Heart right ventricle (tissue), 16 donors: Measurements from ENCODE around the gene NPAS3. TPM values are rescaled to one million over a fixed set of nuclear protein-coding genes. Genes with fewer than 3 reads are reported as not detected.

Experiments used
- ATAC-seq, 8 donors: fragments of 200-7000 bp; cut with Tn5 transposase; one replicate each; pipeline ENCODE4 v1.9.1; 2020; ENCODE audit warnings: mild to moderate bottlenecking in 8 of 8, moderate library complexity in 8 of 8, moderate number of reproducible peaks in 1 of 8
- DNase-seq, 2 donors: peaks; one replicate each; pipeline ENCODE4 v3.0.0-alpha.2; 2020
- H3K27ac ChIP-seq, 10 donors: fragments of 200-600 bp; sonication (generic) in 2 of 10; one replicate each; pipeline versions ENCODE4 v1.5.0 to v1.8.0; 2020 to 2022; ENCODE audit warnings: mild to moderate bottlenecking in 3 of 10
- H3K27me3 ChIP-seq, 7 donors: fragments of 200-600 bp; one replicate each; pipeline ENCODE4 v1.8.0; 2021 to 2022; ENCODE audit warnings: mild to moderate bottlenecking in 2 of 7
- H3K36me3 ChIP-seq, 9 donors: fragments of 200-600 bp; sonication (generic) in 1 of 9; one replicate each; pipeline versions ENCODE4 v1.5.0 to v1.8.0; 2020 to 2022; ENCODE audit warnings: mild to moderate bottlenecking in 2 of 9
- H3K4me1 ChIP-seq, 9 donors: fragments of 200-600 bp; sonication (generic) in 1 of 9; one replicate each; pipeline versions ENCODE4 v1.5.0 to v1.8.0; 2020 to 2022; ENCODE audit warnings: mild to moderate bottlenecking in 4 of 9
- H3K4me3 ChIP-seq, 10 donors: fragments of 200-600 bp; sonication (generic) in 2 of 10; one replicate each; pipeline versions ENCODE4 v1.5.0 to v1.8.0; 2020 to 2022; ENCODE audit warnings: mild to moderate bottlenecking in 7 of 10, moderate library complexity in 2 of 10
- H3K9me3 ChIP-seq, 11 donors: fragments of 200-600 bp in 10 of 11; sonication (generic) in 2 of 11; one replicate each; pipeline versions ENCODE4 v1.5.0 to v1.8.0; 2013 to 2022; ENCODE audit warnings: mild to moderate bottlenecking in 2 of 11, control low read depth in 1 of 11, moderate library complexity in 1 of 11
- WGBS, 2 donors: extraction: QIAGEN DNeasy Blood & Tissue Kit; methylation state at CpG; one replicate each; pipeline ENCODE4 v1.1.7; 2013; ENCODE audit warnings: inconsistent platforms in 1 of 2; 5-methylcytosine and 5-hydroxymethylcytosine counted together
- intact Hi-C, 10 donors: fragments of 100-400 bp; cut with DNase I; formaldehyde crosslinking; loops; one replicate each; pipeline versions ENCODE4 v1.11.1 to v1.14.2; 2022
- polyA plus RNA-seq, 2 donors: library from polyadenylated mRNA; stranded (reverse); fragments of 200-250 nt; gene quantifications; one replicate each; pipeline ENCODE4 v1.2.3, GENCODE V29; 2013
- total RNA-seq, 10 donors: library from RNA; stranded (reverse); fragmentation: NEBNext Ultra II Directional in 3 of 10; extraction: Animal tissue kit (Norgen Biotek cat#: 25700) in 3 of 10; gene quantifications; one replicate each; pipeline versions ENCODE4 v1.2.1 to v1.2.4, GENCODE V29; 2021 to 2023
- TF ChIP-seq, protein P1 (sequence below), 9 donors: fragments of 200-600 bp; sonication (generic) in 2 of 9; IDR thresholded peaks; one replicate each; pipeline versions ENCODE4 v1.5.0 to v1.8.0; 2021 to 2022; ENCODE audit warnings: antibody characterized with exemption in 9 of 9, mild to moderate bottlenecking in 5 of 9, moderate library complexity in 1 of 9
- donor health status: Arrhythmogenic right ventricular cardiomyopathy.
- donor health status: ischemic (EF 13 %, LVEDD 7.1; RV severe dilation, severe dysfunction).
- donor health status: healthy with polysubstance abuse.
- donor health status: DM: no; HTN: yes; CAD: no.
- donor health status: DM: no; HTN: no; CAD: no.
- donor health status: ischemic (EF 25% LVEDD 6.9; RV normal size, moderate dysfunction).
- donor health status: ischemic (EF 25% LVEDD 5.7; RV mildly dilated, moderate dysfunction).
- donor health status: healthy.
- donor health status: DM: yes; HTN: yes; CAD: no.
- donor health status: Ischemic cardiomyopathy.
- donor health status: ischemic (EF 35%, LVEDD 5.7; RV mildly dilated, moderate dysfunction).
- donor health status: nonischemic (EF 11% LVEDD 7.7; RV severe dilation, severe dysfunction).
- donor health status: DM: yes; HTN: yes; CAD: no.
- donor health status: PGD.
- donor health status: ischemic (EF 29% LVEDD 5.4; RV normal size, mild dysfunction).
- donor health status: nonischemic (EF 23%, LVEDD 6.1; RV moderate dilation, normal function).

NPAS3 gene
- total and polyA plus RNA-seq, 12 donors, result 0.12 to 2.8 (median 0.99) TPM

DNA sequence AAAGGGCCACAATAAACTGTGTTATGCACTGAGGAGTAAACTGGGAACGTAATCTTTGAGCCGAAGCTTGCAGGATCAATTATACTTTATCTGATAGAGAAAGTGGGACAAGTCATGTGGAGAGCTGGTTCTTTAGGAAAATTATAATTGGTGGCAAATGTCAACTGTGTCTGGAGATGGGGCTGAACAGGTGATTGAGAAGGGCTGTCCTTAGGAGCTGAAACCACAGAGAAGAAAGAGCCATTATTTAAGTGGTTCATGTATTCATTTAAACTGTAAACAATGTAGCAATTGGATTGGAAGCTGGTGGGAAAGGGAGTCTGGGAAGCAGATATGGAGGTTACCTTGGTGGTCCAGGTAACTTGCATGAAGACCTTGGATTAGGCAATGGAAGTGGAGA, 193.1 kb downstream of the NPAS3 start:
- Histone ChIP-seq H3K27me3 (no peaks in the 10 kb centered on the region), H3K27ac (no peak overlapping the region), H3K36me3 (no peaks in the 10 kb centered on the region), H3K9me3 (no peaks in the 10 kb centered on the region), H3K4me1 (no peaks in the 10 kb centered on the region), H3K4me3 (no peak overlapping the region)
- no peak for ATAC-seq
- WGBS, 2 donors, result 88 to 91% methylated on average over 2 of the region's 2 CpGs
- TF ChIP-seq, protein P1, sequence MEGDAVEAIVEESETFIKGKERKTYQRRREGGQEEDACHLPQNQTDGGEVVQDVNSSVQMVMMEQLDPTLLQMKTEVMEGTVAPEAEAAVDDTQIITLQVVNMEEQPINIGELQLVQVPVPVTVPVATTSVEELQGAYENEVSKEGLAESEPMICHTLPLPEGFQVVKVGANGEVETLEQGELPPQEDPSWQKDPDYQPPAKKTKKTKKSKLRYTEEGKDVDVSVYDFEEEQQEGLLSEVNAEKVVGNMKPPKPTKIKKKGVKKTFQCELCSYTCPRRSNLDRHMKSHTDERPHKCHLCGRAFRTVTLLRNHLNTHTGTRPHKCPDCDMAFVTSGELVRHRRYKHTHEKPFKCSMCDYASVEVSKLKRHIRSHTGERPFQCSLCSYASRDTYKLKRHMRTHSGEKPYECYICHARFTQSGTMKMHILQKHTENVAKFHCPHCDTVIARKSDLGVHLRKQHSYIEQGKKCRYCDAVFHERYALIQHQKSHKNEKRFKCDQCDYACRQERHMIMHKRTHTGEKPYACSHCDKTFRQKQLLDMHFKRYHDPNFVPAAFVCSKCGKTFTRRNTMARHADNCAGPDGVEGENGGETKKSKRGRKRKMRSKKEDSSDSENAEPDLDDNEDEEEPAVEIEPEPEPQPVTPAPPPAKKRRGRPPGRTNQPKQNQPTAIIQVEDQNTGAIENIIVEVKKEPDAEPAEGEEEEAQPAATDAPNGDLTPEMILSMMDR (IDR thresholded peaks at IDR 0.05), result no peak
- no peak for DNase-seq
- intact Hi-C loops, result no loop called here

DNA sequence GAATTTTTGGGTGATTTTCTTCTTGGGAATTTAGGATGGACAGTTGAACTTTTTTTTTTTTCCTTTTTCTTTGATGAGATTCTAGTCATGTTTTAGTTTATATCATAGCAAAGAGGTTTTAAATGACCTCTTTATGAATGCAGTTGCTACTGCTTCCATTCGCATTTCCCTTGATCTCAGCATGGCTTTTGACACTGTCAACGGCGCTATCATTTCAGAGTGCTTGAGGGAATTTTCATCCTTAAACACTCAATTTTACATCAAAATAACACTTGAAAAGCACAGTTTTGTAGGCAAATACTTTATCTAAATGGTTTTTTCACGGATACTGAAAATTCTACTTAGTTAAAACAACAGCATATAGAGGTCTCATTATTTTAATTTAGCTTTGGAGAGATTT, 195.5 kb downstream of the NPAS3 start:
- TF ChIP-seq, protein P1 (IDR thresholded peaks at IDR 0.05), result no peak
- intact Hi-C loops, result no loop called here
- 49 to 59% methylated on average over 4 of the region's 4 CpGs for WGBS, 2 donors
- no peak overlapping the region for H3K27ac ChIP-seq
- ATAC-seq (no peak), DNase-seq (no peak)
- H3K4me3 ChIP-seq, result no peak overlapping the region
- no peaks in the 10 kb centered on the region for H3K9me3 ChIP-seq
- H3K4me1 ChIP-seq, result no peaks in the 10 kb centered on the region
- H3K27me3 ChIP-seq, result no peaks in the 10 kb centered on the region
- H3K36me3 ChIP-seq, result no peaks in the 10 kb centered on the region

DNA sequence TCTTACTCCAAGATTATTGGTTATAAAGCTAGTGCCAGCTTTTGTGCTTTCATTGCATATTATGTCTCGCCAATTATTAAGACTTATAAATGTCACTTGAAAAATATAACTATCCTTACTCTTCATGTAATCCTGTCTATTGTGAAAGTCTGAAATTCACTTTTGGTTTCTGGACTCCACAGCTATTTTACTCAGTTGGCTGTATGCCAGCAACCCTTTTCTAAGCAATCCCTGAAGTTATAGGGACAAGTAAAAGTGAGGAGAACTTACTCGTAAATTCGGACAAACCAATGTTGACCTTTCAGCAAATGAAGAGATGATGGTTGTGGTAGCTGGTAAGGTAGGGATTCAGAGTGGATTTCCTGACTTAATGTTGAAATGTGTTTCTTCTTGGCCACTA, 196.3 kb downstream of the NPAS3 start:
- intact Hi-C loops, result no loop called here
- Histone ChIP-seq H3K36me3 (no peaks in the 10 kb centered on the region), H3K4me3 (no peak overlapping the region), H3K27me3 (no peaks in the 10 kb centered on the region), H3K4me1 (no peaks in the 10 kb centered on the region), H3K27ac (no peak overlapping the region), H3K9me3 (no peaks in the 10 kb centered on the region)
- TF ChIP-seq, protein P1 (IDR thresholded peaks at IDR 0.05), result no peak
- ATAC-seq, result no peak
- no peak for DNase-seq
- 87 to 94% methylated on average over 3 of the region's 3 CpGs for WGBS, 2 donors

DNA sequence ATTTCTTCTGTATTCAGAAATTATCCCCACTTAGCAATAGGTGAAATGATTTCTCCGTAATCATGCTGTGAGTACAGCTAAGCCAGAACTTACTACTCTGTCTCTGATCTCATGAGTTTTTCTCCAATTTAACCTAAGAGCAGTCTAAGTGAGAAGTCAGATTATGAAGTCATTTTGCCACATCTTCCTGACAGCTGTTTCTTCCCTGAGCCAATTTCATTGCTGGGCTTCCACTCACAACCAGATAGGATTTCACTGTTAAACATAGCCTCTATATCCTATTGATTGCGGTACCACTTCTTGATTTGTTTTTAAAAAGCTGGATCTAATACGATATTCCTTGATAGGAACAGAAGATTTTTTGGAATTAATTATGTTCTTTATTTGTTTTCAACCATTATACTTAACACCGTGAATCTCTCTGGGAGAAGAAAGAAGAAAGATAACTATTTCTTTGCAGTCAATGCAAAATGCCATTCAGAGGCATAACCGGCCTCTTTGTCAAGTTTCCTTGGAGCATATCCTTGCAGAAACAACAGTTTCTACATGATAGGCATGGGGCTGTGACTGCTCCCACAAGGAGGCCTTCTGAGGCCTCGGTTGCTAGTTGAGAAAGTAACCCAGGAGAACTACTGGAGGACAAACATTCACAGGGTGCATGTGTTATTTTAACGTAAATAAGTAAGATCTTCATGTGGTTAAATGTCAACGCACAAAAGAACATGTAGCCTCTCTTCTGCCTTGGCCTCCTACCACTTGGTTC, 212.2 kb downstream of the NPAS3 start:
- Histone ChIP-seq H3K4me1 (no peaks in the 10 kb centered on the region), H3K36me3 (no peaks in the 10 kb centered on the region)
- ATAC-seq, result no peak

More for the DNA sequence above, 212.2 kb downstream of the NPAS3 start:
- 82 to 90% methylated on average over 8 of the region's 8 CpGs for WGBS, 2 donors
- no peak for DNase-seq
- Histone ChIP-seq H3K9me3 (no peaks in the 10 kb centered on the region), H3K27me3 (no peaks in the 10 kb centered on the region), H3K4me3 (no peak overlapping the region), H3K27ac (no peak overlapping the region)
- TF ChIP-seq, protein P1 (IDR thresholded peaks at IDR 0.05), result no peak
- intact Hi-C loops, result no loop called here
